Osteocyte (in vitro differentiated cells): ENCODE measurements around the gene FSTL4. TPM values are rescaled to one million over a fixed set of nuclear protein-coding genes. Genes with fewer than 3 reads are reported as not detected.

Source experiments
- DNase-seq: peaks from one replicate; pipeline ENCODE4 v3.0.0; 2021; ENCODE audit warnings: mixed read lengths; ENCODE audit not compliant: unreplicated experiment; ENCODE audit errors: extremely low spot score
- H3K27ac Mint-ChIP-seq: one replicate; pipeline ENCODE4 v1.8.0; 2021; ENCODE audit warnings: mild to moderate bottlenecking, mixed read lengths; ENCODE audit not compliant: unreplicated experiment
- H3K27me3 Mint-ChIP-seq: one replicate; pipeline ENCODE4 v1.8.0; 2021; ENCODE audit warnings: mixed read lengths; ENCODE audit not compliant: unreplicated experiment
- H3K36me3 Mint-ChIP-seq: one replicate; pipeline ENCODE4 v1.8.0; 2021; ENCODE audit warnings: mixed read lengths; ENCODE audit not compliant: unreplicated experiment
- H3K4me1 Mint-ChIP-seq: one replicate; pipeline ENCODE4 v1.8.0; 2021; ENCODE audit warnings: mixed read lengths; ENCODE audit not compliant: unreplicated experiment
- H3K4me3 Mint-ChIP-seq: one replicate; pipeline ENCODE4 v1.8.0; 2021; ENCODE audit warnings: mild to moderate bottlenecking, moderate library complexity, mixed read lengths; ENCODE audit not compliant: unreplicated experiment
- H3K9me3 Mint-ChIP-seq: one replicate; pipeline ENCODE4 v1.8.0; 2021; ENCODE audit warnings: mixed read lengths; ENCODE audit not compliant: unreplicated experiment
- total RNA-seq: library from RNA; stranded (reverse); gene quantifications from 2 replicates; pipeline ENCODE4 v1.2.1, GENCODE V29; 2021
- TF ChIP-seq, protein P1 (sequence below): fragments of 200-600 bp; sonication (generic); IDR thresholded peaks from 2 replicates; pipeline ENCODE4 v1.5.0; 2021; ENCODE audit warnings: antibody characterized with exemption, mild to moderate bottlenecking, moderate library complexity

Gene FSTL4
- total RNA-seq, 1 donor from 2014 or later: not detected

DNA sequence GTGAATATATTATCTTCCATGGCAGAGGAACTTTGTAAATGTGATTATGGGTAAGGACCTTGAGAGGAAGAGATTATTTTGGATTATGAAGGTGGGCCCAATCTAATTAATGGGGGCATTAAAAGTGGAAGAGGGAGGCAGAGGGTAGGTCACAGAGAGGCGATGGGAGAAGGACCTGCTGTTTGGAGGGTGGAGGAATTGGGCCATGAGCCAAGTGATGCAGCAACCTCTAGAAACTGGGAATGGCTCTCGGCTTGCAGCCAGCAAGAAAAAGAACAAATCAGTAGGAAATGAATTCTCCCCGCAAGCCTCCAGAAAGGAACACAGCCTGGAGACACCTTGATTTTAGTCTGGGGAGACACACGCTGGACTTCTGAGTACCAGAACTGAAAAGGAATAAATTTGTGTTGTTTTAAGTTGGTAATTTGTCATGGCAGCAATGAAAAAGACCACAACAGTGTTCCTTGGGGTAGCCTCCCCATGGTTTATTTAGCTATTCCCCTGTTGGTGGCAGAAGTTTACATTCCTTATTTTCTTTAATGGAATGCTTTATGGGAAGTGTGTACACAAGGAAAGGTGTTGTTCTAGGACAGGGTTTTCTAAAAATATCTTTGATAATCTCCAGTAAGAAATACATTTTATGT is 456.9 kb downstream of the FSTL4 start:
- H3K4me1 Mint-ChIP-seq: no peaks in the 10 kb centered on the region
- no peak for DNase-seq
- no peak overlapping the region for H3K27ac Mint-ChIP-seq
- no peaks in the 10 kb centered on the region for H3K9me3 Mint-ChIP-seq
- peaks cover 28% of the 10 kb centered on the region for H3K27me3 Mint-ChIP-seq
- no peak overlapping the region for H3K4me3 Mint-ChIP-seq
- H3K36me3 Mint-ChIP-seq: no peaks in the 10 kb centered on the region
- TF ChIP-seq, protein P1, sequence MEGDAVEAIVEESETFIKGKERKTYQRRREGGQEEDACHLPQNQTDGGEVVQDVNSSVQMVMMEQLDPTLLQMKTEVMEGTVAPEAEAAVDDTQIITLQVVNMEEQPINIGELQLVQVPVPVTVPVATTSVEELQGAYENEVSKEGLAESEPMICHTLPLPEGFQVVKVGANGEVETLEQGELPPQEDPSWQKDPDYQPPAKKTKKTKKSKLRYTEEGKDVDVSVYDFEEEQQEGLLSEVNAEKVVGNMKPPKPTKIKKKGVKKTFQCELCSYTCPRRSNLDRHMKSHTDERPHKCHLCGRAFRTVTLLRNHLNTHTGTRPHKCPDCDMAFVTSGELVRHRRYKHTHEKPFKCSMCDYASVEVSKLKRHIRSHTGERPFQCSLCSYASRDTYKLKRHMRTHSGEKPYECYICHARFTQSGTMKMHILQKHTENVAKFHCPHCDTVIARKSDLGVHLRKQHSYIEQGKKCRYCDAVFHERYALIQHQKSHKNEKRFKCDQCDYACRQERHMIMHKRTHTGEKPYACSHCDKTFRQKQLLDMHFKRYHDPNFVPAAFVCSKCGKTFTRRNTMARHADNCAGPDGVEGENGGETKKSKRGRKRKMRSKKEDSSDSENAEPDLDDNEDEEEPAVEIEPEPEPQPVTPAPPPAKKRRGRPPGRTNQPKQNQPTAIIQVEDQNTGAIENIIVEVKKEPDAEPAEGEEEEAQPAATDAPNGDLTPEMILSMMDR: no peak

DNA sequence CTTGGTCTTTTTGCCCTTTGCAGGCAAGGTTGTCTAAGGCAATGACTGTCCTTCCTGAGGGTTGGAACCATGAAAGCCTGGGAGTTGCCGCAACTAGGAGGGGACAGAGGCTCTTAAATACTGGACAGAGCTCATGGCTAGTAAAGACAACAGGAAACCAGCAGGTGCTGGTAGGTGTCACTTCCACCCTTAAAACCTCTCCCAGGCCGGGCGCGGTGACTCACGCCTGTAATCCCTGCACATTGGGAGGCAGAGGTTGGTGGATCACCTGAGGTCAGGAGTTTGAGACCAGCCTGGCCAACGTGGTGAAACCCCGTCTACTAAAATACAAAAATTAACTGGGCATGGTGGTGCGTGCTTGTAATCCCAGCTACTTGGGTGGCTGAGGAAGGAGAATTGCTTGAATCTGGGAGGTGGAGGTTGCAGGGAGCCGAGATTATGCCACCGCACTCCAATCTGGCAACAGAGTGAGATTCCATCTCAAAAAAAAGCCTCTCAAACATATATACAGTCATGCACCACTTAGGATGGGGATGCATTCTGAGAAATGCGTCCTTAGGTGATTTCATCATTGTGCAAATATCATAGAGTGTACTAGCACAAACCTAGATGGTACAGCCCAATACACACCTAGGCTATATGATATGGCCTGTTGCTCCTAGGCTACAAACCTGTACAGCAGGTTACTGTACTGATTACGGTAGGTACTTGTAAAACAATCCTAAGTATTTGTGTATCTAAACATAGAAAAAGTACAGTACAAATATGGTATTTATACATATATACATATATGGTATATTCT is 457.9 kb downstream of the FSTL4 start:
- H3K27me3 Mint-ChIP-seq: peaks cover 23% of the 10 kb centered on the region
- DNase-seq: peak; percentile 68
- no peaks in the 10 kb centered on the region for H3K9me3 Mint-ChIP-seq
- no peak overlapping the region for H3K27ac Mint-ChIP-seq
- H3K4me1 Mint-ChIP-seq: no peaks in the 10 kb centered on the region
- H3K4me3 Mint-ChIP-seq: no peak overlapping the region
- H3K36me3 Mint-ChIP-seq: no peaks in the 10 kb centered on the region
- TF ChIP-seq, protein P1: no peak

DNA sequence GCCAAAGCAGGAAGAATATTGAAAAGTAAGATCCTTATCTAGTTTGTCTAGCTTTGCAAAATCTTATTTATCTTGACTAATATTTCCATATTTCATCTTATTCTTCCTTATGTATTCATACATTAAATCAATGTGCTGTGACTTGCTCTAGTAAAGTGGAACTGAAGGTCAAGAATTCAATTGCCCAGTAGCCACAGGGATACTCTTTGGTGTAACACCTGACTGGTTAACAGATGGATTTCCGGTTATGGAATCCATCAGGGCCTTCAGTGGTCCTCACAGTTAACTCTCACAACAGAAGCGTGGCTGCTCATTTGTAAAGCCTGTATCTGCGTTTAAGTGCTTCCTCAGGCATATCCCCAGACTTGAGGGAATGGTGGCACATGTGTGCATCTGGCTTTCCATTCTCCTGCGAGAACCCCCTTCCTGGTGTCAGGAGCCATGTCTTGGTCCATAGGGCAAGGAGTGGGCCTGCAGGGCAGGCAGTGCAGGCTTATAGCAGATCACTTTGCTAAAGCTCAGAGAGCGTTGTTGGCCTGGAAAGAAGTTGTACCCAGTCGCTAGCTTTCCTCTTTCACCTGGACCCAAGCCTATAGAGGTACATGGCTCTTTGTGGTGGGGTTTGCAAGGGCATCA is 461.3 kb downstream of the FSTL4 start:
- no peaks in the 10 kb centered on the region for H3K9me3 Mint-ChIP-seq
- no peak overlapping the region for H3K4me3 Mint-ChIP-seq
- H3K36me3 Mint-ChIP-seq: no peaks in the 10 kb centered on the region
- peak; percentile 62 for DNase-seq
- H3K27ac Mint-ChIP-seq: no peak overlapping the region
- peaks cover 14% of the 10 kb centered on the region for H3K27me3 Mint-ChIP-seq
- TF ChIP-seq, protein P1: no peak
- H3K4me1 Mint-ChIP-seq: no peaks in the 10 kb centered on the region

DNA sequence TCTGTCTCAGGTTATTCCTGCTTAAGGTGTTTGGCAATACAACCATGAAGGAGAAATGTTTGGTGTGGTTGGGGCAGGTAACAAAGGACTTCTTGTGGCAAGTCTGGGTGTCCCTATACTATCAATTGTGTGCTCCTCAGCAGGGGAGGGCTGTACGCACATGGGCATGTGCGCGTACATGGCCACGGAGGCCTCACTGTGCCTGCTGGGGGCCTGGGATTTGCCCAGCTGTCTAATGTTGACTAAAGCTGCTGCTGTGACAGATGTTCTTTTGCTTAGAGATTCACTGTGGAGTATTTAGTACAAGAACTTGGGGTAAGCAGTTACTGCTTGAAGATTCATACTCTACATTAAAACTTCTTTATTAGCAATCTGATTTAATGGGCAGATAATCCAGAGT is 463.0 kb downstream of the FSTL4 start:
- Mint-ChIP-seq H3K4me3 (no peak overlapping the region), H3K27ac (no peak overlapping the region), H3K9me3 (no peaks in the 10 kb centered on the region), H3K27me3 (peaks cover 8% of the 10 kb centered on the region), H3K36me3 (no peaks in the 10 kb centered on the region), H3K4me1 (no peaks in the 10 kb centered on the region)
- peak; percentile 76 for DNase-seq
- TF ChIP-seq, protein P1: no peak
